ENCODE data around the gene CYTH3. TPM values are rescaled to one million over a fixed set of nuclear protein-coding genes. Genes with fewer than 3 reads are reported as not detected.

The CYTH3 gene
- total and polyA plus RNA-seq, 2 donors (not counting 3 experiments of a cell fraction or from before 2014, with no cell fraction given): 8.6 to 11.2 TPM

DNA sequence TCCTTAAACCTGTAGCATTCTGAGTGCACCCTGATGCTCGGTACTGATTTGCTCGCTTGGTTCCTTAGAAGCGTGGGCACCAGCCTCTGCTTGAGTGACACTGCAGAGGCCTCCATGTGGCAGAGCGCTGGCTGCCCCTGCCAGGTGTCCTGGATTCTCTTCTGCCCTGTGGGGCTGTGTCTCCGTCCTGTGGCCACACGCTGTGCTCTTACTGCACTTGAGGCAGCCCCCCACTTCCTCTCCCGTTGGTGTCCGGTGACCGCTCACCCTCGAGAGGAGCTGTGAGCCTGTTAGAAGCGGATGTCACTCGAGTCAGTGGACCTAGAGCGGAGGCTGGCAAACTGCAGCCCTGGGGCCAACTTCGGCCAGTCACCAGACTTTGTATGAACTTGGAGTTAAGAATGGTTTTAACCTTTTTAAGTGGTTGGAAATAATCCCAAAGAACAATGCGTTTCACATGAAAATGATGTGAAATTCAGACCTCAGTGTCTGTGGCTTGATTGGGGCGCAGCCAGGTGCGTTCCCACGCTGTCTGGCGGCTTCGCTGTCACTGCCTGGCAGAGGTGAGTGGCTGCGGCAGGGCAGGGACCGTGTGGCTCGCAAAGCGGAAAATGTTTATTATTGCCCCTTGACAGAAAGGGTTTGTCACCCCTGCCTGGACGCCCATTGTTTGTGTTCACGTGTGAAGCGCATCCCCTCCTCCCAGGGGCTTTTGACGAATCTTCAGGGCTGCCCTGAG, 114.6 kb downstream of the CYTH3 start:
- POLR2A ChIA-PET: no interaction called here
- dilution Hi-C loops (cut with MboI; ENCODE audit: extremely low pct_ligation_motif_present, low sequenced_read_pairs): no loop called here
- H3K4me1 ChIP-seq (ENCODE audit: control insufficient read depth, extremely low read depth, insufficient read depth, low read length): no peaks in the 10 kb centered on the region
- H3K79me2 ChIP-seq (ENCODE audit: control insufficient read depth, insufficient read depth, low read length): no peaks in the 10 kb centered on the region
- no peaks in the 10 kb centered on the region for H3K27me3 ChIP-seq (ENCODE audit: control insufficient read depth in 2 of 2, insufficient read depth in 2 of 2, low read length in 2 of 2)
- no peaks in the 10 kb centered on the region for H4K20me1 ChIP-seq (replicated peaks; ENCODE audit: control insufficient read depth, extremely low read depth, insufficient read depth, low read length)
- DNase-seq (ENCODE audit: low read depth, low spot score) (no peak), FAIRE-seq (no peak)
- CTCF ChIA-PET: interaction anchor here (5.3 kb wide), 1 partner anchor 162 kb away, joined by 240 read pairs; no protein-coding TSS in a partner anchor
- no peak overlapping the region for H3K27ac ChIP-seq (ENCODE audit: insufficient read depth, low read depth, low read length)
- no TSS peak for BruUV-seq (replicated peaks)
- no peak for TF ChIP-seq POLR2AphosphoS5 (IDR thresholded peaks at IDR 0.05; ENCODE audit: insufficient read depth, low read depth, low read length)
- H3K9me3 ChIP-seq (replicated peaks; ENCODE audit: control insufficient read depth, insufficient read depth, low read length): no peaks in the 10 kb centered on the region
- peaks cover 9 to 17% of the 10 kb centered on the region in 2 experiments for H3K36me3 ChIP-seq (ENCODE audit: control insufficient read depth in 2 of 2, extremely low read depth in 1 of 2, insufficient read depth in 2 of 2, low read length in 2 of 2)
- H3K4me3 ChIP-seq (replicated peaks in 1 of 3; ENCODE audit: insufficient read depth in 1 of 3, low read depth in 1 of 3, low read length in 3 of 3): no peak overlapping the region
- no peak overlapping the region for H3K9ac ChIP-seq (replicated peaks; ENCODE audit: extremely low read depth, insufficient read depth, low read length)
- no peak overlapping the region for H3K4me2 ChIP-seq (ENCODE audit: insufficient read depth, low read length)
- intact Hi-C loops (cut with micrococcal nuclease): no loop called here
- no peak overlapping the region for H2AFZ ChIP-seq (ENCODE audit: low read depth, low read length)
- no peaks in the 10 kb centered on the region for H3K9me1 ChIP-seq (replicated peaks; ENCODE audit: control insufficient read depth, extremely low read depth, insufficient read depth, low read length)

- Histone ChIP-seq H3K27me3 (ENCODE audit: control insufficient read depth in 2 of 2, insufficient read depth in 2 of 2, low read length in 2 of 2) (no peaks in the 10 kb centered on the region), H3K4me1 (ENCODE audit: control insufficient read depth, extremely low read depth, insufficient read depth, low read length) (no peaks in the 10 kb centered on the region), H3K9me1 (replicated peaks; ENCODE audit: control insufficient read depth, extremely low read depth, insufficient read depth, low read length) (no peaks in the 10 kb centered on the region), H4K20me1 (replicated peaks; ENCODE audit: control insufficient read depth, extremely low read depth, insufficient read depth, low read length) (no peaks in the 10 kb centered on the region), H3K36me3 (ENCODE audit: control insufficient read depth in 2 of 2, extremely low read depth in 1 of 2, insufficient read depth in 2 of 2, low read length in 2 of 2) (peaks cover 9 to 13% of the 10 kb centered on the region in 2 experiments), H2AFZ (ENCODE audit: low read depth, low read length) (no peak overlapping the region), H3K9ac (replicated peaks; ENCODE audit: extremely low read depth, insufficient read depth, low read length) (no peak overlapping the region), H3K79me2 (ENCODE audit: control insufficient read depth, insufficient read depth, low read length) (no peaks in the 10 kb centered on the region), H3K9me3 (replicated peaks; ENCODE audit: control insufficient read depth, insufficient read depth, low read length) (no peaks in the 10 kb centered on the region), H3K27ac (ENCODE audit: insufficient read depth, low read depth, low read length) (no peak overlapping the region), H3K4me2 (ENCODE audit: insufficient read depth, low read length) (no peak overlapping the region), H3K4me3 (replicated peaks in 1 of 3; ENCODE audit: insufficient read depth in 1 of 3, low read depth in 1 of 3, low read length in 3 of 3) (no peak overlapping the region)
- BruUV-seq (replicated peaks): no TSS peak
- ChIA-PET POLR2A (no interaction called here), CTCF (interaction anchor here (1.0 kb wide), 1 partner anchor 202 kb away, joined by 4 read pairs; no protein-coding TSS in a partner anchor)
- TF ChIP-seq FOS (IDR thresholded peaks at IDR 0.05; ENCODE audit: borderline replicate concordance, insufficient read depth, low read length): no peak
- no peak for TF ChIP-seq JUN (IDR thresholded peaks at IDR 0.05; ENCODE audit: borderline replicate concordance, insufficient read depth, insufficient read length, low read depth)
- TF ChIP-seq POLR2A (IDR thresholded peaks at IDR 0.05; ENCODE audit: low read depth, low read length): no peak
- TF ChIP-seq POLR2AphosphoS5 (IDR thresholded peaks at IDR 0.05; ENCODE audit: insufficient read depth, low read depth, low read length): no peak
- TF ChIP-seq, protein P1, sequence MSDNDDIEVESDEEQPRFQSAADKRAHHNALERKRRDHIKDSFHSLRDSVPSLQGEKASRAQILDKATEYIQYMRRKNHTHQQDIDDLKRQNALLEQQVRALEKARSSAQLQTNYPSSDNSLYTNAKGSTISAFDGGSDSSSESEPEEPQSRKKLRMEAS (IDR thresholded peaks at IDR 0.05; ENCODE audit: insufficient read depth, insufficient read length): no peak
- no peak for TF ChIP-seq MYC (IDR thresholded peaks at IDR 0.05; ENCODE audit: low read depth, low read length)
- FAIRE-seq (no peak), DNase-seq (ENCODE audit: low read depth, low spot score) (no peak)
- dilution Hi-C loops (cut with MboI; ENCODE audit: extremely low pct_ligation_motif_present, low sequenced_read_pairs): no loop called here
- intact Hi-C loops (cut with micrococcal nuclease): no loop called here
These were observed 115.7 kb downstream of the CYTH3 start for GRCh38 chr7:6156734-6157133.

Data from endothelial cell of umbilical vein (primary cell).